HCT116 (cell line): ENCODE results near the gene CMTM2. TPM values are rescaled to one million over a fixed set of nuclear protein-coding genes. Genes with fewer than 3 reads are reported as not detected.

Experiments
- total RNA-seq: library from RNA; stranded (reverse); gene quantifications from one replicate; pipeline ENCODE4 v1.2.1, GENCODE V29; 2021; ENCODE audit not compliant: unreplicated experiment

Gene CMTM2
- total RNA-seq, 1 experiment from 2014 or later = 0.42 TPM

Other genes starting within 250 kb of the CMTM2 start
- 0.15 TPM for gene CDH5, start 212.8 kb upstream of the CMTM2 start, total RNA-seq
- 0.61 TPM for gene BEAN1, start 152.2 kb upstream of the CMTM2 start, total RNA-seq
- gene TK2, start 29.3 kb upstream of the CMTM2 start, total RNA-seq = 15.4 TPM
- 38.6 TPM for gene CKLF, start 26.9 kb upstream of the CMTM2 start, total RNA-seq
- gene CMTM1, start 13.0 kb upstream of the CMTM2 start, total RNA-seq = 5.2 TPM
- gene CMTM3, start 25.2 kb downstream of the CMTM2 start, total RNA-seq = 12.8 TPM
- 77.8 TPM for gene CMTM4, start 117.3 kb downstream of the CMTM2 start, total RNA-seq
- 92.8 TPM for gene DYNC1LI2, start 172.1 kb downstream of the CMTM2 start, total RNA-seq
- not detected for gene TERB1, start 222.1 kb downstream of the CMTM2 start, total RNA-seq